LNCaP clone FGC (cell line): Measurements from ENCODE around the gene BOD1L1.
A peak's percentile ranks its signal among the peaks of the same experiment; 100 is the strongest.
"Not testable (repeated sequence)": the region's sequence is repeated elsewhere in the genome, so short reads cannot be mapped to it uniquely, and the experiment has no call there.

Source experiments
- DNase-seq: peaks from one replicate; pipeline ENCODE4 v3.0.0-alpha.2; 2011; ENCODE audit warnings: low read depth
- H3K4me3 ChIP-seq: 2 replicates; pipeline ENCODE4 v1.5.1; 2011; ENCODE audit warnings: mild to moderate bottlenecking, low read depth, low read length, control low read depth
- TF ChIP-seq, protein P1 (sequence below): IDR thresholded peaks from 2 replicates; pipeline ENCODE4 v1.5.1; 2012; ENCODE audit warnings: mild to moderate bottlenecking; ENCODE audit not compliant: control insufficient read depth, insufficient read depth; ENCODE audit errors: extremely low read depth

The BOD1L1 gene

DNA sequence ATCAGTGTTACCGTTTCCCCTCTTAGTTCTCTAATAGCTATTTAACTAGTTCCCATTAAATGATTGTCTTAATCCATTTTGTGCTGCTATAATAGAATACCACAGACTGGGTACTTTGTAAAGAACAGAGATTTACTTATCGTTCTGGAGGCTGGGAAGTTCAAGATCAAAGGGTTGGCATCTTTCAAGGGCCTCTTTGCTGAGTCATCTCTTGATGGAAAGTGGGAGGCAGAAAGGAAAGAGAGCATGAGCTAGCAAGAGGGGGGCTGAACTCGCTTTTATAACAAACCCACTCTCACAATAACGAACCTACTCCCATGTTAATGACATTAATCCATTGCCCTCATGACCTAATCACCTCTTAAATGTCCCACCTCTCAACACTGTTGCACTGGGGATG lies 65.9 kb downstream of the BOD1L1 start:
- TF ChIP-seq, protein P1, sequence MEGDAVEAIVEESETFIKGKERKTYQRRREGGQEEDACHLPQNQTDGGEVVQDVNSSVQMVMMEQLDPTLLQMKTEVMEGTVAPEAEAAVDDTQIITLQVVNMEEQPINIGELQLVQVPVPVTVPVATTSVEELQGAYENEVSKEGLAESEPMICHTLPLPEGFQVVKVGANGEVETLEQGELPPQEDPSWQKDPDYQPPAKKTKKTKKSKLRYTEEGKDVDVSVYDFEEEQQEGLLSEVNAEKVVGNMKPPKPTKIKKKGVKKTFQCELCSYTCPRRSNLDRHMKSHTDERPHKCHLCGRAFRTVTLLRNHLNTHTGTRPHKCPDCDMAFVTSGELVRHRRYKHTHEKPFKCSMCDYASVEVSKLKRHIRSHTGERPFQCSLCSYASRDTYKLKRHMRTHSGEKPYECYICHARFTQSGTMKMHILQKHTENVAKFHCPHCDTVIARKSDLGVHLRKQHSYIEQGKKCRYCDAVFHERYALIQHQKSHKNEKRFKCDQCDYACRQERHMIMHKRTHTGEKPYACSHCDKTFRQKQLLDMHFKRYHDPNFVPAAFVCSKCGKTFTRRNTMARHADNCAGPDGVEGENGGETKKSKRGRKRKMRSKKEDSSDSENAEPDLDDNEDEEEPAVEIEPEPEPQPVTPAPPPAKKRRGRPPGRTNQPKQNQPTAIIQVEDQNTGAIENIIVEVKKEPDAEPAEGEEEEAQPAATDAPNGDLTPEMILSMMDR, result no peak
- no peak overlapping the region for H3K4me3 ChIP-seq
- DNase-seq, result no peak

DNA sequence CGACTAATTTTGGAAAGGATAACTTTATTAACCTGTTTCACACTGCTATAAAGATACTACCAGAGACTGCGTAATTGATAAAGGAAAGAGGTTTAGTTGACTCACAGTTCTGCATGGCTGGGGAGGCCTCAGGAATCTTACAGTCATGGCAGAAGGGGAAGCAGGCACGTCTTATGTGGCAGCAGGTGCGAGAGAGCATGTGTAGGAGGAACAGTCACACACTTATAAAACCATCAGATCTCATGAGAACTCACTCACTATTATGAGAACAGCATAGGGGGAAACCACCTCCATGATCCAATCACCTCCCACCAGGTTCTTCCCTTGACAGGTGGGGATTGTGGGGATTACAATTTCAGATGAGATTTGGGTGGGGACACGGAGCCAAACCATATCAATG lies 67.4 kb downstream of the BOD1L1 start:
- not testable (repeated sequence) for H3K4me3 ChIP-seq, DNase-seq

DNA sequence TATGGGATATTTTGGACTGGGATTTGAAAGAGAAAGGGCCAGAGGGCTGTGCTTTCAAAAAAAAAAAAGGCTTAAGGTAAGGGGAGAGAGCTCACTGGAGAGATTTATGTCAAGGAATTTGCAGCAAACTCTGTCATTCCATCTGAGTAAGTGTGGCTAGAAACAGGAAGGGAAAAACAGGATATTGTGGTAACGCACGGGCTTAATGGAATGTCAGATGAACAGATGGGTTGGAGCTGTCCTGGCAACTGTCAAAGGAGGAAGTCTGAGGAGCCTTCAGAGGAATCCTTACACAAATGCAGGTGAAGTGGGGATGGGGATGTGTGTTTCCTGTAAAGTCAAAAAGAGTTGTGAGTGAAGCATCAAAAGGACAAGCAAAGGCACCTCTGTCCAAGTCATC lies 68.1 kb downstream of the BOD1L1 start:
- no peak overlapping the region for H3K4me3 ChIP-seq
- TF ChIP-seq, protein P1, result no peak
- no peak for DNase-seq

DNA sequence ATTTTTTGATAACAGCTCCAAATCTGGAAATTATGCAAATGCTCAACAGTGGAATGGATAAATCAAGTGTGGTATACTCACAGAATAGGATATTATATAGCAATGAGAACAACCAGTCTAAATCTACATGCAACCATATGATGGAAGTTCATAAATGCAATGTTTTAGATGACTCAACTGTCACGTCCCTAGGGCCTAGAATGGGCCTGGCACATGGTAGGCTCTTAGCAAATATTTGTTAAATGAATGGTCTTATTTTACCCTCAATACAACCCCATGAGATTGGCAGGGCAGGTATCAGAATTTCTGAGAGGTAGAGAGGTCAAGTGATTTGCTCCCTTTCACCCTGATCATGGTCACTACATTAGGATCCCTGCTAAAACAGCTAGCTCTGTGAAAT lies 68.6 kb downstream of the BOD1L1 start:
- DNase-seq, result no peak
- TF ChIP-seq, protein P1, result no peak
- no peak overlapping the region for H3K4me3 ChIP-seq

DNA sequence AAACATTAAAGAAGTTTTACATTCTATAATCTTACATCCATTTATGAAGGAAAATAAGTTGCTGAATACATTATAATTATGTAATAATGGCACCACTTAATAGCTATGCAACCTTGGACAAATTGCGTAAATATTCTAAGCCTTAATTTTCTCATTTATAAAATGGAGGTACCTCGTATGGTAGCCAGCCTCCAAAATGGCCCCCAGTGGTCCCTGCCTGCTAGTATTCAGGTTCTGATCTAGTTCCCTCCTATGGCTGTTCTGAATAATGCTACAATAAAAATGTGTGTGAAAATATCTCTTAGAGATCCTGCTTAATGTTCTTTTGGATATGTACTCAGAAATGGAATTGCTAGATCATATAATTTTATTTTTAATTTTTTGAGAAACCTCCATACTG lies 72.2 kb downstream of the BOD1L1 start:
- TF ChIP-seq, protein P1, result no peak
- H3K4me3 ChIP-seq, result no peak overlapping the region
- DNase-seq, result no peak

DNA sequence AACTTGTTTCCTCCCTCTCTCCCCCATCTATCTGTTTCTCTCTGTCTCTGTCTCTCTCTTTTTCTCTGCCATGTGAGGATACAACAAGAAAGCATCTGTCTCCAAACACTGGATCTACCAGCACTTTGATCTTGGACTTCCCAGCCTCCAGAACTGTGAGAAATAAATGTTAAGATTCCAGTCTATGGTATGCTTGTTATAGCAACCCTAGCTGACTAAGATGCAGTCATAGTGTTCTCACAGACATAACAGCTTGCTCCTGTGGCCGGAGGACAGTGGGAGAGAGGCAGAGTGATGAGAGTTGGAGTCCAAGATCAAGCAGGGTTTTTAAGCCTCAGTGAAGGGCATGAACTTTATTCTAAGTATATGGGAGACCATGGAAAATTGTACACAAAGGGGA lies 74.4 kb downstream of the BOD1L1 start:
- no peak for DNase-seq
- TF ChIP-seq, protein P1, result no peak
- no peak overlapping the region for H3K4me3 ChIP-seq

DNA sequence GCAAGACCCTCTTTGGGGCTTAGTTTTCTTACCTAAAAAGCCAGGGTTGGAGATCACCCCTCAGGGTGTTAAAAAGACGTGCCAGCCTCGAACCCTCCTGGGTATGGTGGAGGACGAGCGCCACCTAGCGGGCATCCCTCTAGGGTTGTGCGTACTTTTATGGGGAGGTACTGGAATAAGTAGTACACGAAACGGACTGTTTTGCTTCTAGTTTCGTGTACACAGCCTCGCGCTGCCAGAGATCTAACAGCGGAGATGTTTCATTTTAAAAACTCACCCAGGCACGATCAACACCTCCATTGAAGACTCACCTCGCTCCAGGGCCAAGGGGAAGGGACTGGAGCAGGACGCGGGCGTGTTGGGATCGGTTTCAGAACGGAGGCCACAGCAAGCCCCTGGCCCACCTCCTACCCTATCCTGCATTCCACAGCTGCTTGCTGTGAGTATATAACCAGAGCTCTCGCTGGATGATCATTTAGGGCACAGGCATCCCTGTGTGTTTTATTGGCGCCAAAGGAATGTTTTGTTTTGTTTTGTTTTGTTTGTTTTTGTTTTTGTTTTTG lies 78.5 kb downstream of the BOD1L1 start:
- peak overlapping the region; percentile 45 for H3K4me3 ChIP-seq
- TF ChIP-seq, protein P1, result peak; percentile 92
- DNase-seq, result peak; percentile 40
